Activated CD4-positive, CD25-positive, alpha-beta regulatory T cell treated with anti-CD3 and anti-CD28 coated beads, Interleukin-2, amount 50 U/mL, for 24 hours (primary cell): Measurements from ENCODE around the gene FOSL2.

Experiments
- ATAC-seq, 2 donors: fragments of 150-1000 bp; cut with Tn5 transposase; one replicate each; pipeline ENCODE4 v1.10.0; 2021; ENCODE audit warnings: mild to moderate bottlenecking in 1 of 2, moderate library complexity in 1 of 2

Gene FOSL2

GRCh38 chr2:28452534-28453081 is 60.0 kb downstream of the FOSL2 start:
- ATAC-seq: peak; percentile 58 to 64

- ATAC-seq: no peak
These were observed 60.7 kb downstream of the FOSL2 start for GRCh38 chr2:28453396-28453795.

GRCh38 chr2:28454016-28454930 is 61.6 kb downstream of the FOSL2 start:
- no peak for ATAC-seq

GRCh38 chr2:28457237-28457636 is 64.6 kb downstream of the FOSL2 start:
- ATAC-seq: no peak

- ATAC-seq: no peak
These were observed 68.4 kb downstream of the FOSL2 start for GRCh38 chr2:28461056-28461455.

GRCh38 chr2:28462122-28462521 is 69.5 kb downstream of the FOSL2 start:
- ATAC-seq: no peak

GRCh38 chr2:28463211-28463816 is 70.7 kb downstream of the FOSL2 start:
- ATAC-seq: no peak

GRCh38 chr2:28463893-28464292 is 71.2 kb downstream of the FOSL2 start:
- ATAC-seq: no peak

- peak; percentile 96 for ATAC-seq
These were observed 72.7 kb downstream of the FOSL2 start for GRCh38 chr2:28465148-28465885.
